Cardiac muscle cell (in vitro differentiated cells and primary cell): ENCODE data around the gene ZCCHC17. TPM values are rescaled to one million over a fixed set of nuclear protein-coding genes. Genes with fewer than 3 reads are reported as not detected.

Experiments
- DNase-seq, 2 donors: peaks; one replicate each; pipeline versions ENCODE4 v3.0.0 to v3.0.0-alpha.2; 2010 to 2017; ENCODE audit warnings: low read depth in 1 of 2, low spot score in 1 of 2
- H3K27ac ChIP-seq: fragments of 200-600 bp; sonication (generic); 2 replicates; pipeline ENCODE4 v1.5.1; 2016
- H3K27me3 ChIP-seq: fragments of 200-600 bp; sonication (generic); 2 replicates; pipeline ENCODE4 v1.6.0; 2016; ENCODE audit warnings: control low read depth
- H3K36me3 ChIP-seq: fragments of 200-600 bp; sonication (generic); 2 replicates; pipeline ENCODE4 v1.5.1; 2016; ENCODE audit warnings: control low read depth
- H3K4me1 ChIP-seq: fragments of 200-600 bp; sonication (generic); 2 replicates; pipeline ENCODE4 v1.8.1; 2017; ENCODE audit warnings: low read depth, mild to moderate bottlenecking, mixed run types
- H3K4me3 ChIP-seq: fragments of 200-600 bp; sonication (generic); 2 replicates; pipeline ENCODE4 v1.5.1; 2016; ENCODE audit warnings: mild to moderate bottlenecking
- H3K9me3 ChIP-seq: fragments of 200-600 bp; sonication (generic); 2 replicates; pipeline ENCODE4 v1.5.1; 2017; ENCODE audit warnings: low read depth, mild to moderate bottlenecking, control low read depth
- CTCF ChIP-seq: IDR thresholded peaks from 2 replicates; pipeline ENCODE4 v1.5.1; 2012; ENCODE audit warnings: low read depth, mild to moderate bottlenecking, low read length
- polyA plus RNA-seq: library from polyadenylated mRNA; unstranded; fragments of >200 nt; fragmentation: Nextera tagmentation; extraction: Ambion mirVana; gene quantifications from 2 replicates; pipeline ENCODE4 v1.2.1, GENCODE V29; 2016
- total RNA-seq: library from RNA; depleted of rRNA; stranded (reverse); fragments of >200 nt; gene quantifications from 2 replicates; pipeline ENCODE4 v1.2.3, GENCODE V29; 2016

The ZCCHC17 gene
- total and polyA plus RNA-seq, 2 experiments from 2014 or later, result 40.7 to 74.4 TPM

- Histone ChIP-seq H3K27me3 (no peaks in the 10 kb centered on the region), H3K36me3 (no peaks in the 10 kb centered on the region), H3K9me3 (no peaks in the 10 kb centered on the region), H3K4me1 (no peaks in the 10 kb centered on the region), H3K27ac (no peak overlapping the region), H3K4me3 (no peak overlapping the region)
- no peak for TF ChIP-seq CTCF
- peak in 1 of 2 donors; percentile 26 for DNase-seq
These were observed 104.4 kb downstream of the ZCCHC17 start for GRCh38 chr1:31401241-31401640.

- peaks cover 3% of the 10 kb centered on the region for H3K27me3 ChIP-seq
- H3K4me3 ChIP-seq, result no peak overlapping the region
- no peaks in the 10 kb centered on the region for H3K36me3 ChIP-seq
- no peak for DNase-seq
- H3K4me1 ChIP-seq, result no peaks in the 10 kb centered on the region
- H3K27ac ChIP-seq, result no peak overlapping the region
- TF ChIP-seq CTCF, result no peak
- H3K9me3 ChIP-seq, result no peaks in the 10 kb centered on the region
These were observed 108.9 kb downstream of the ZCCHC17 start for GRCh38 chr1:31405578-31406245.

GRCh38 chr1:31407029-31407626, 110.3 kb downstream of the ZCCHC17 start:
- Histone ChIP-seq H3K27me3 (peaks cover 17% of the 10 kb centered on the region), H3K4me1 (no peaks in the 10 kb centered on the region), H3K27ac (no peak overlapping the region), H3K9me3 (no peaks in the 10 kb centered on the region), H3K4me3 (no peak overlapping the region), H3K36me3 (no peaks in the 10 kb centered on the region)
- TF ChIP-seq CTCF, result no peak
- DNase-seq, result peak in 1 of 2 donors; percentile 21

GRCh38 chr1:31408788-31409318, 112.0 kb downstream of the ZCCHC17 start:
- Histone ChIP-seq H3K4me1 (no peaks in the 10 kb centered on the region), H3K36me3 (no peaks in the 10 kb centered on the region), H3K9me3 (no peaks in the 10 kb centered on the region), H3K4me3 (no peak overlapping the region), H3K27me3 (peaks cover 31% of the 10 kb centered on the region), H3K27ac (no peak overlapping the region)
- no peak for DNase-seq
- TF ChIP-seq CTCF, result no peak

GRCh38 chr1:31409946-31410858, 113.4 kb downstream of the ZCCHC17 start:
- H3K36me3 ChIP-seq, result no peaks in the 10 kb centered on the region
- TF ChIP-seq CTCF, result no peak
- peak in 1 of 2 donors; percentile 25 for DNase-seq
- H3K27ac ChIP-seq, result no peak overlapping the region
- H3K27me3 ChIP-seq, result peaks cover 34% of the 10 kb centered on the region
- H3K4me3 ChIP-seq, result no peak overlapping the region
- H3K4me1 ChIP-seq, result no peaks in the 10 kb centered on the region
- no peaks in the 10 kb centered on the region for H3K9me3 ChIP-seq
